GM19328 (cell line): ENCODE data around the gene C1orf232.

ENCODE experiments used
- ATAC-seq: cut with Tn5 transposase; IDR thresholded peaks from one replicate; pipeline ENCODE4 v1.9.1; 2021; ENCODE audit warnings: mild to moderate bottlenecking, moderate library complexity; ENCODE audit not compliant: unreplicated experiment

The C1orf232 gene

DNA sequence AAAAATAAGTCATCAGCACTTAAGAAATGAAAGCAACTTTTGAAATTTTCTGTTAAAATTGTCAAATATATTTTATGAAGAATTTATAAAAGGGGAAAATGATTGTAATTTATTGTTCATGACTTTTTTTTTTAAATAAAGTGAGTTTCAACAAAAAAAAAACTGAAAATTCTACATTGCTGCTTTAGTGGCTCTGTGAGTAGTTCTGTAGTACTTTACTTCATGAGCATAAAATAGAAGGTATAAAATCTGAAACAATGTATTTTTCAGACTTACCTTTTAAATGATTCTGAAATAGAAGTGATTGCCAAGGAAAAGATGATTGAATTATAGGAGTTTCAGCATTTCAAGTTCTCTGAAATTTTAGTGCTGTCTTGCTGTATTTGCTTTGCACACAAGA, 43.4 kb downstream of the C1orf232 start:
- ATAC-seq: no peak

GRCh38 chr1:26124418-26125331, 44.1 kb downstream of the C1orf232 start:
- no peak for ATAC-seq

DNA sequence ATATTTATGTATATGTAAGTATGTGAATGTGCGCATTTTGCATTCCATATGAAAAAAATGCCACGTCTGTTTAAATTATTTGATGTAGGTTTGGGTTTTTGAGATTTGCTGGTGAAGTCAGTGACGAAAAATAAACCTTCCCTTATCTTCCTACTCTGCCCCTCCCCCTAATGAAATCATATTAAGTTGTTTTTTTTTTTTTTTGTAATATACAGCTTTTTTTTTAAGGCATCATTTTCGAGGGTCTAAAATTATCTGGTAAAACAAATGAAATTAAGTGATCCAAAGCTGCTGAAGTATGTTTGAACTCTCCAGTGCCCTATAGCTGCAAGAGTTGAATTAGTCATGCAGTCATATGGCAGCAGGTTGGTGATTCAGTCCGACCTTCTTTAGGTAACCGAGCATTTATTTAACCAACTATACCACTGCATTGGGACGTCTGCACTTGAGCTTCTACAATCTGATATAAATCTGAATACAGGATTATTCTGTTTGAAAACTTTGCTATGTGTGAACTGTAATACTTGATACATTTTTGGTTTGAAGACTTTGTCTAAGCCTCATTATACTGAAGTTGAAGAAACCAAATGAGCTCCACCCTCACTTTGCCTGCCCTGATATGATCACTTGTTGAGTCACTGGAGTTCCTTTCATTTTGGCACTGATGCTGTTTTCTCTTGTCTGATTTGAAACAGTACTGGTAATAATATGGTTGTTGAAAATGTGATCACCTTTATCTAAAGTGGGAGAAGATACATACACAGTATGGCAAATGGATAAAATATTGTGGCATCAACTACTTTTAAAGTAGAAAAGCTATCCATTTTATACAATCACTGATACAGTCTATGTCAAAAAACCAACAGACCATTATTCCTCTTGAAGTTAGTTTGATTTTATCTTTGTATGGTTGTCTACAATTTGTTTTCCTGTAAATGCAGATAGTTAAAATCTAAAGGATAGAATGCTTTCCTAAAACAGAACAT, 45.5 kb downstream of the C1orf232 start:
- ATAC-seq: no peak

- ATAC-seq: no peak
These were observed 46.6 kb downstream of the C1orf232 start for GRCh38 chr1:26121854-26122773.

DNA sequence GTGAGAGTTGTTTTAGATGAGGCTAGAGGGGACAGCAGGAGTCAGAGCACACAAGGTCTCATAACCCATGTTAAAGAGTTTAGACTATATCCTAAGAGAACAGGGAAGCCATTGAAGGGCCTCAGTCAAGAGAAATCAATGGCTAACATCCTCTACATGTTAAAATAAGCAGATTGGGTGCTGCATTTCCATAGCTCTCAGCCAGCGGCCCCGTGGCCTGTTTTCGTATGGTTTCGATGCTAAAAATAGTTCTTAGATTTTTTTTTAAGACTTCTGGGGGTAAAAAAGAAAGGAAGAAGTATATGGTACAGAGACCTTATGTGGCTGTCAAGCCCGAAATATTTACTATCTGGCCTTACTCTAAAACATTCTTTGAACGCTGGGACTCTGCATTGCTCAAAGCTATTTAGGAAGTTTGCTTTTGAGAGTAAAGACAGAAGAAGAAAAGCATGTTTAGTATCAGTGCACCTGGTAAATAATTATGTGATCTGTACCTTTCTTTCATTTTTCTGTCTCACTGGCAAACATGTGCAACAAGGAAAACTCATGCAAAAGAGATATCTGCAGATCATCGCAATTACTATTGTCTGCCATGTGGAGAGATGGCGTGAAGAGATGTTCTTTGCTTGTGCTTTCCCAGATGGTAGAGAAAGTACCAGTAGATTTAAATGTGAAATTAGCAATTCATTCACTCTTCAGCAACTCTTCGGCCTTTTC, 48.7 kb downstream of the C1orf232 start:
- no peak for ATAC-seq

- ATAC-seq: no peak
These were observed 54.4 kb downstream of the C1orf232 start for GRCh38 chr1:26114165-26114927.
